Breast epithelium (tissue), 3 donors: ENCODE data around the gene TMEM196.

Experiments
- CTCF ChIP-seq, 3 donors: fragments of 450-650 bp; IDR thresholded peaks; one replicate each; pipeline ENCODE4 v1.5.1; 2016 to 2017; ENCODE audit warnings: antibody characterized with exemption in 3 of 3, mild to moderate bottlenecking in 3 of 3, moderate library complexity in 3 of 3
- POLR2A ChIP-seq: fragments of 450-650 bp; IDR thresholded peaks from one replicate; pipeline ENCODE4 v1.6.1; 2016; ENCODE audit warnings: antibody characterized with exemption, mild to moderate bottlenecking, moderate library complexity
- POLR2AphosphoS5 ChIP-seq, 3 donors: sonication (generic); formaldehyde crosslinking; IDR thresholded peaks; one replicate each; pipeline ENCODE4 v1.6.1; 2017; ENCODE audit warnings: antibody characterized with exemption in 3 of 3

GRCh38 chr7:19681596-19681995 is 91.8 kb downstream of the TMEM196 start:
- TF ChIP-seq POLR2A = no peak
- no peak for TF ChIP-seq CTCF (IDR thresholded peaks at IDR 0.05)
- no peak for TF ChIP-seq POLR2AphosphoS5 (IDR thresholded peaks at IDR 0.05)
